ENCODE data around the gene DNAI1. TPM values are rescaled to one million over a fixed set of nuclear protein-coding genes. Genes with fewer than 3 reads are reported as not detected.
A peak's percentile ranks its signal among the peaks of the same experiment; 100 is the strongest.

DNAI1 gene
- total and polyA plus RNA-seq, 10 of the 15 experiments (the other 5 are each of a cell fraction or from before 2014, with no cell fraction given): not detected

- TF ChIP-seq CTCF (IDR thresholded peaks at IDR 0.05 in 2 of 3, conservative IDR thresholded peaks at IDR 0.05 in 1 of 3; ENCODE audit: control insufficient read depth in 2 of 3, extremely low read depth in 1 of 3, insufficient read depth in 1 of 3, low read depth in 3 of 3, low read length in 3 of 3): no peak
- TF ChIP-seq NBN (IDR thresholded peaks at IDR 0.05): no peak
- no peak for TF ChIP-seq SMAD5 (IDR thresholded peaks at IDR 0.05; ENCODE audit: low read depth)
- no peak for TF ChIP-seq ZBED1 (IDR thresholded peaks at IDR 0.05; ENCODE audit: borderline replicate concordance)
- TF ChIP-seq ZBTB33 (IDR thresholded peaks at IDR 0.05): no peak
- peak; percentile 86 for TF ChIP-seq BACH1 (IDR thresholded peaks at IDR 0.05; ENCODE audit: borderline replicate concordance)
- TF ChIP-seq BCLAF1 (IDR thresholded peaks at IDR 0.05): no peak
- no peak for TF ChIP-seq TCF3 (IDR thresholded peaks at IDR 0.05; ENCODE audit: borderline replicate concordance, insufficient read depth, low read depth, low read length)
- no peak for TF ChIP-seq YY1 (IDR thresholded peaks at IDR 0.05; ENCODE audit: low read depth, low read length)
- TF ChIP-seq ELK1 (IDR thresholded peaks at IDR 0.05; ENCODE audit: low read depth, low read length): 0 out of 2 replicates have a peak, but pooled peaks have one; percentile 30
- 0 out of 2 replicates have a peak, but pooled peaks have one; percentile 22 for TF ChIP-seq LARP7 (IDR thresholded peaks at IDR 0.05)
- TF ChIP-seq POLR2A (IDR thresholded peaks at IDR 0.05; ENCODE audit: low read depth, low read length): peak; percentile 88
- TF ChIP-seq HCFC1 (IDR thresholded peaks at IDR 0.05; ENCODE audit: low read length): no peak; the same call in 1 of the 2 replicates
- no peak for TF ChIP-seq FOS (IDR thresholded peaks at IDR 0.05; ENCODE audit: borderline replicate concordance, extremely low read depth, insufficient read length)
- no peak for TF ChIP-seq HDAC6 (IDR thresholded peaks at IDR 0.05; ENCODE audit: unreplicated experiment)
- no peak for TF ChIP-seq CEBPB (IDR thresholded peaks at IDR 0.05; ENCODE audit: borderline replicate concordance in 1 of 2, low read depth in 2 of 2, low read length in 2 of 2)
- TF ChIP-seq HDAC2 (IDR thresholded peaks at IDR 0.05): no peak
- no peak for TF ChIP-seq ZNF622 (IDR thresholded peaks at IDR 0.05)
- peak; percentile 69; the same call in 1 of the 2 replicates for TF ChIP-seq TAF1 (IDR thresholded peaks at IDR 0.05; ENCODE audit: borderline replicate concordance, low read depth, low read length)
- no peak for TF ChIP-seq SMAD1 (IDR thresholded peaks at IDR 0.05; ENCODE audit: low read depth, partially characterized antibody)
- peak; percentile 52; the same call in 1 of the 2 replicates for TF ChIP-seq POLR2AphosphoS5 (IDR thresholded peaks at IDR 0.05; ENCODE audit: low read length)
- TF ChIP-seq SMC3 (IDR thresholded peaks at IDR 0.05; ENCODE audit: borderline replicate concordance, low read length): no peak
- no peak for TF ChIP-seq RCOR1 (conservative IDR thresholded peaks at IDR 0.05; ENCODE audit: low read depth, low read length)
- TF ChIP-seq IKZF2 (IDR thresholded peaks at IDR 0.05): no peak
These were observed at the start of gene DNAI1, which contains the start of gene FAM219A (continued) for GRCh38 chr9:34458013-34458958.

Data from GM12878 (cell line).